Measurements from ENCODE around the gene GRPEL2.
A peak's percentile ranks its signal among the peaks of the same experiment; 100 is the strongest.

Gene GRPEL2, protein sequence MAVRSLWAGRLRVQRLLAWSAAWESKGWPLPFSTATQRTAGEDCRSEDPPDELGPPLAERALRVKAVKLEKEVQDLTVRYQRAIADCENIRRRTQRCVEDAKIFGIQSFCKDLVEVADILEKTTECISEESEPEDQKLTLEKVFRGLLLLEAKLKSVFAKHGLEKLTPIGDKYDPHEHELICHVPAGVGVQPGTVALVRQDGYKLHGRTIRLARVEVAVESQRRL

DNA sequence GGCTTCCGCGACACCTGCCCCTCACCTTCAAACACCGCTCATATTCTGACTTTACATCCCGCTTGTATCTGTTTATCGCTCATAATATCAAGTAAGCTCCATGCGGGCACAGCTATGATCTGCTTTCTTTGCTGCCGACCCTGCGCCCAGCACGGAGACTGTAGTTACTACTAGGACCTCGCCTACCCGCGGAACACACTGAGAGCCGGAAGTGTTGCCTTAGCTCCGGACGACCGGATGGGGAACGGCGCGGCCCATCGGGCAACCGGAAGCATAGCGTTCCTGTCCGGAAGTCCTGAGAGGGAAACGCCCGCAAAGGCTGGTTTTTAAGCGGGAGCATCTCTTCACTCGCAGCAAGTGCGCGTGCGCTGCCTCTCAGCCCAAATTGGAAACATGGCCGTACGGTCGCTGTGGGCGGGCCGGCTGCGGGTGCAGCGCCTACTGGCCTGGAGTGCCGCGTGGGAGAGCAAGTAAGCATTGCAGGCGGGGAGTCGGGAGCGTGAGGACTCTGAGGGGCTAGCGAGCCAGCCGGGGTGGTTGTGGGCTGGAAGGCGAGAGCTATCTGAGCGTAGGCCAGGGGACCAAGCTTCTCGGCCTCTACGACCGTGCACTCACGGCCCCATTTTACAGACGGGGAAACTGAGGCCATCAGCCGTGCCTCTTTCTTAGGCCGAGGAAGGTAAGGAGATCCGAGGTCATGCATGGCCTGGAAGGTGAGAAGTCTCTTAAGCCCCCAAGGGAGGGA lies at the start of gene GRPEL2:
GRPEL2 (plus strand) TSS at position 353 of the 745 bp plus-strand sequence; CDS start at position 394, 41 bp downstream.
- in situ Hi-C loops (cut with MboI; ENCODE audit: low sequenced_read_pairs, unreplicated experiment): no loop called here
- TF ChIP-seq, protein P1, sequence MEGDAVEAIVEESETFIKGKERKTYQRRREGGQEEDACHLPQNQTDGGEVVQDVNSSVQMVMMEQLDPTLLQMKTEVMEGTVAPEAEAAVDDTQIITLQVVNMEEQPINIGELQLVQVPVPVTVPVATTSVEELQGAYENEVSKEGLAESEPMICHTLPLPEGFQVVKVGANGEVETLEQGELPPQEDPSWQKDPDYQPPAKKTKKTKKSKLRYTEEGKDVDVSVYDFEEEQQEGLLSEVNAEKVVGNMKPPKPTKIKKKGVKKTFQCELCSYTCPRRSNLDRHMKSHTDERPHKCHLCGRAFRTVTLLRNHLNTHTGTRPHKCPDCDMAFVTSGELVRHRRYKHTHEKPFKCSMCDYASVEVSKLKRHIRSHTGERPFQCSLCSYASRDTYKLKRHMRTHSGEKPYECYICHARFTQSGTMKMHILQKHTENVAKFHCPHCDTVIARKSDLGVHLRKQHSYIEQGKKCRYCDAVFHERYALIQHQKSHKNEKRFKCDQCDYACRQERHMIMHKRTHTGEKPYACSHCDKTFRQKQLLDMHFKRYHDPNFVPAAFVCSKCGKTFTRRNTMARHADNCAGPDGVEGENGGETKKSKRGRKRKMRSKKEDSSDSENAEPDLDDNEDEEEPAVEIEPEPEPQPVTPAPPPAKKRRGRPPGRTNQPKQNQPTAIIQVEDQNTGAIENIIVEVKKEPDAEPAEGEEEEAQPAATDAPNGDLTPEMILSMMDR (IDR thresholded peaks at IDR 0.05; ENCODE audit: borderline replicate concordance, control extremely low read depth, extremely low read depth, insufficient read depth, missing control alignments): no peak
- peak; percentile 96 for DNase-seq (ENCODE audit: low spot score)

DNA sequence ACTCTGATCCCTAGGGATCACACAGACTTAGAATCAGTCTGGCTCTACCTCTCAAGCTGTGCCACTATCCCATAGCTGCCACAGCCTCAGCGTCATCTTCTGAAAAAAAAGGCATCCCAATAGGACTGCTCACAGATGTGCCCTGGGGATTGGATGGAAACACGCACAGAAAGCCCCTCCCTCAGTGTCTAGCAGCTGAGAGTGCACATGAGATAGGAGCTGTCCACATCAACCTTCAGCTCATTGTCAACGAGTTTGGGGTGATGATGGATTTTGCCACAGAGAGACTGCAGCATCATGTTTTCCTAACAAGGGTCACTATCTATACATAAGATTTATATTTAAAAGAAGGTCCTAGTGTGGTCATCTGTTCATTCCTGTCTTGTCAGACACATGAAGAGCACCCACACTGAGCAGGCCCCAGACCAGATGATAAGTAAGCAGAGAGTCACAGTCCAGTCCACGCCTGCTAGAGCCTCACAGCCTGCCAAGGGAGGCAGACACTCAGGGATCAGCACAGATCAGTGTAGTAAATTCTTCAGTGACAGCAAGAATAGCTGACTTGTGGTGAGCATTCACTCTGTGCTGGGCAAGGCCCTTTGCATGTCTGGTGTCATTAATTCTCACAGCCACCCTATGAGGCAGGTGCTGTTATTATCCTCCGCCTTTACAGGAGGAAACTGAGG lies 47.8 kb upstream of the GRPEL2 start:
- TF ChIP-seq, protein P1 (IDR thresholded peaks at IDR 0.05; ENCODE audit: borderline replicate concordance, control extremely low read depth, extremely low read depth, insufficient read depth, missing control alignments): no peak
- in situ Hi-C loops (cut with MboI; ENCODE audit: low sequenced_read_pairs, unreplicated experiment): no loop called here
- DNase-seq (ENCODE audit: low spot score): no peak

DNA sequence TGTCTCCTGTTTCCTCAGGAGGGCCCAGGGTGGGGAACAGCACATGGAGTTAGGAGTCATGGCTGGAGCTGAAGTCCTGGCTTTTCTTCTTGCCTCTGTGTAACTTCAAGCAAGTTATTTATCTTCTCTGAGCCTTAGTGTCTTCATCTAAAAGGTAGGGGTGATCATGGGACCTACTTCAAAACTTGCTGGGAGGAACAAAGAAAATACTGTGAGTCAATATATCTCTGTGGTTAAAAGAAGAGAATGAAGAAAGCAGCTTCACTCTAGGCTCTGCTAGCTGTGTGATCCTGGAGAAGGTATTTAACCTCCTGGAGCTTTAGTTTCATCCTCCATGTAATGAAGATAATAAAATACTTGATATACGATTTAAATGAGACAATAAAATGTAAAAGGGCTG lies 47.1 kb upstream of the GRPEL2 start:
- in situ Hi-C loops (cut with MboI; ENCODE audit: low sequenced_read_pairs, unreplicated experiment): no loop called here
- DNase-seq (ENCODE audit: low spot score): no peak
- TF ChIP-seq, protein P1 (IDR thresholded peaks at IDR 0.05; ENCODE audit: borderline replicate concordance, control extremely low read depth, extremely low read depth, insufficient read depth, missing control alignments): no peak

DNA sequence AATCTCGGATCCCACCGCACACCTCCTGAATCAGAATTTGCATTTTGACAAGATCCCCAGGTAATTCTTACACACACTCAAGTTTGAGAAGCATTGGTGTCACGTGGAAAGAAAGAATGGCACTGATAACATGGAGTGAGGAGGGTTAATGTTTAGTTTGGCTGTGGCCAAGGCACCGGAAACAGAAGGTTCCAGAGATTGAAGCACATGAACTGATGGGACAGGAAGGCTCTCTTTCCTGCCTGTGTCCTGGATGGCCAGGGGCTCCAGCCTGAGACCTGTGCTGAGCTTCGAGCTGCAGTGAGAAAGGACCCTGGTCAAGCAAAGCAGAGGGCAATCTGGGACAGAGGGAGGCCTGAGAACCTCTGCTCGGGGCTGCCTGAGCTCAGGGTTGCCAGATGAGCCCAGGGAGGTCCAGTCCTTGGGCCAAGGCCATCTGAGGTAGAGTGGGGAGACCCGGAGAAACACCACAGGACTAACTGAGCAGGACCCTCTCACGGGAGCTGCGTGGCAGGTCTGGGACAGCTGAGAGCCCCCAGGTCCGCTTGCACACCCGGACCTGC lies 46.4 kb upstream of the GRPEL2 start:
- TF ChIP-seq, protein P1 (IDR thresholded peaks at IDR 0.05; ENCODE audit: borderline replicate concordance, control extremely low read depth, extremely low read depth, insufficient read depth, missing control alignments): no peak
- DNase-seq (ENCODE audit: low spot score): no peak
- in situ Hi-C loops (cut with MboI; ENCODE audit: low sequenced_read_pairs, unreplicated experiment): no loop called here

DNA sequence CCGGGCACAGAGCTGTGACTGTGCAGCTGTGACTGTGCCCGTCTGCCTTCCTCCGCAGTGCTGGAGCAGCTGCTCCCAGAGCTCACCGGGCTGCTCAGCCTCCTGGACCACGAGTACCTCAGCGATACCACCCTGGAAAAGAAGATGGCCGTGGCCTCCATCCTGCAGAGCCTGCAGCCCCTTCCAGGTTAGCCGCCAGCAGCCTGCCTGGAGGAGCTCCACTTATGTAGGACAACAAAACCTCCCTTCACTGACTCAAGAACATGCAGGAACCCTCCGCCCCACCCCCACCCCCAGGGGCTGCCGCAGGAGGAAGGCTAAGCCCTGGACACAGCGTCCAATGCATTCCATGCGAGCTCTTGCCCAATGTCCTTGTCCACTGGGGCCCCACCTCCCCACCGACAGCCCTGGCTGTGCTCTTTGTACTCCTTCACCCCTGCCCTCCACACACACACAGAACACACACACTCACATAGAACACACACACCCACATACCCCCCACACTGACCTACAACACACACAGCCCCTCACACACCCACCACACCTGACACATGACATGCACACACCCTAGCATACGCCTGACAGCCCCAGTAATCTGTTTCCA lies 45.7 kb upstream of the GRPEL2 start:
- TF ChIP-seq, protein P1 (IDR thresholded peaks at IDR 0.05; ENCODE audit: borderline replicate concordance, control extremely low read depth, extremely low read depth, insufficient read depth, missing control alignments): no peak
- DNase-seq (ENCODE audit: low spot score): no peak
- in situ Hi-C loops (cut with MboI; ENCODE audit: low sequenced_read_pairs, unreplicated experiment): no loop called here

DNA sequence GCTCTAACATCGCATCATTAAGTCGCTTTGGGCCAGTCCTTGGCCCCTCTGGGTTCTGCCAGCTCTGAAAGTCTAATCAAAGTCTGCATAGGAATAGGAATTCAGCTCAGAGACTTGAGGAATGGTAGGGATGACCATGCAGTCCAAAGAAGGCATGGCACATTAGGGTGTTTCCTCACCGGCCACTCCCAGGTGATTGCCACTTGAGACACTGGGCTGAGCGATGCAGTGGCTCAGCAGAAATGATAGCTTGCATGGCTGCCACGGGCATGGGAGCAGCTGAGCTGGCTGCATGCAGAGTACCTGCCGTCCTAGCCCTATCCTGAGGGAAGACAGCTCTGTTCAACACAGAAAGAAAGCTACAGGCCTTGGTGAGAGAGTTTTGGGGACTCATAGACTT lies 44.9 kb upstream of the GRPEL2 start:
- TF ChIP-seq, protein P1 (IDR thresholded peaks at IDR 0.05; ENCODE audit: borderline replicate concordance, control extremely low read depth, extremely low read depth, insufficient read depth, missing control alignments): no peak
- no peak for DNase-seq (ENCODE audit: low spot score)
- in situ Hi-C loops (cut with MboI; ENCODE audit: low sequenced_read_pairs, unreplicated experiment): no loop called here
